Activated effector memory CD4-positive, alpha-beta T cell treated with Interleukin-2 at 50 U/mL for 16 hours (primary cell): ENCODE results near the gene GRIP1.
"Not testable (repeated sequence)": the region's sequence is repeated elsewhere in the genome, so short reads cannot be mapped to it uniquely, and the experiment has no call there.

Experiments used
- DNase-seq: peaks from one replicate; pipeline ENCODE4 v3.0.0-alpha.2; 2020

GRIP1 gene

DNA sequence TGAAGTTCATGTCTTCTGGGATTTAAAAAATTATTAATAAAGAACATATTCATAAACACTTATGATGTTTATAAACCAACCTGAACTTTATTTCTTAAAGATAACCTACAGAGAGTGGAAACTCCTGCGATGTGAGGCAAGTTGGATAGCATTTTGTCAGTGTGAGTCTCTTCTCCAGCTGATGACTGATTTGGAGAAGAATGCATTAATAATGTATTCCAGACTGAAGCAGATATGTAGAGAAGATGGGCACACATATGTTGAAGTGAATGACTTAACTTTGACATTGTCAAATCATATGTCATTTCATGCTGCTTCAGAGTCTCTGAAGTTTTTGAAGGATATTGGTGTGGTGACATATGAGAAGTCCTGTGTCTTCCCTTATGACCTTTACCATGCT, 369.3 kb downstream of the GRIP1 start:
- no peak for DNase-seq

DNA sequence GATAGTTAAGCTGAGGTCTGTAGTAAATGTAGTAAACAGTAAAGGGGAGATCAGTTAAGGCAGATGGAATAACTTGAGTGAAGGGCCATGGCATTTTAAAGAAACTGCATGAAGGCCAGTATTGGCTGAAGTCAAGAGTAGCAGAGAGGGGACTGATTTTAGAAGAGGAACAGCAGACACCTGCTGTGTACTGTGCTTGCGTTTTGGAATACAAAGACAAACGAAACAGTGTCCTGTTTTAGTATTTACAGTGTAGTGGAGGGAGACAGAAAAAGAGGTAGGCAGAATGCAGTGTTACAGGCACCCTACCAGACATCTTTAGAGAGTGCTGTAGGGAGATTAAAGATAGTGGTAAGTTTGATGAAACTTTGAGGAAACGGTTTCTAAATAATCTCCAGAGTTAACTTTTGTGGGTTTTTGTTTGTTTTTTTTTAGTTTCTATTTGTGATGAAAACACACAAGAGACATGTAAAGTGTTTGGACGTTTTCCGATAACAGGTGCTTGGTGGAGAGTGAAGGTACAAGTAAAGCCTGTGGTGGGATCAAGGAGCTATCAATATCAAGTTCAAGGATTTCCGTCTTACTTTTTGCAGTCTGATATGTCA, 374.5 kb downstream of the GRIP1 start:
- no peak for DNase-seq

DNA sequence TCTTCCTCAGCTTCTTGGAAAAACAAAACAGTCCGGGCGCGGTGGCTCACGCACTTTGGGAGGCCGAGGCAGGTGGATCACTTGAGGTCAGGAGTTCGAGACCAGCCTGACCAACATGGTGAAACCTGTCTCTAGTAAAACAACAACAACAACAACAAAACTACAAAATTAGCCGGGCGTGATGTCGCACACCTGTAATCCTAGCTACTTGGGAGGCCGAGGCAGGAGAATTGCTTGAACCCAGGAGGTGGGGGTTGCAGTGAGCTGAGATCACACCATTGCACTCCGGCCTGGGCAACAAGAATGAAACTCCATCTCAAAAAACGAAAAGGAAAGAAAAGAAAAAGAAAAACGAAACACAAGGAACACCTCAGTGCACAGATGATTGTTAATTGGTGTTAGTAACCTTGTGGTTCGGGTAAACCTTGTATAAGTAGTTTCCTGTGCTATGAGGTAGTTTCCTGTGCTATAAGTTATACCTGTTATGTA, 375.5 kb downstream of the GRIP1 start:
- not testable (repeated sequence) for DNase-seq

DNA sequence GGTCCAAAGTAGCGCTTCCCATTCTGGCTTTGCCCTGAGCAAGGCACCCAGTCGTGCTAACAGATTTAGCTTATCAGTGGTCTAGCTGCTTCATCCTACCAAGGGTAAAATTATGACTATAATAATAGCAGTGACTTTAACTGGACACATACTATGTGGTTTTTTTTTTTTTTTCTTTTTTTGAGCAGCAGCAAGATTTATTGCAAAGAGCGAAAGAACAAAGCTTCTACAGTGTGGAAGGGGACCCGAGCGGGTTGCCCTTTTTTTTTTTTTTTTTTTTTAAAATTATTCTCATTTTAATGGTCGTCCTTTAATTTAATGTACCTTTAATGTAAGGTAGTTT, 376.1 kb downstream of the GRIP1 start:
- DNase-seq = no peak

DNA sequence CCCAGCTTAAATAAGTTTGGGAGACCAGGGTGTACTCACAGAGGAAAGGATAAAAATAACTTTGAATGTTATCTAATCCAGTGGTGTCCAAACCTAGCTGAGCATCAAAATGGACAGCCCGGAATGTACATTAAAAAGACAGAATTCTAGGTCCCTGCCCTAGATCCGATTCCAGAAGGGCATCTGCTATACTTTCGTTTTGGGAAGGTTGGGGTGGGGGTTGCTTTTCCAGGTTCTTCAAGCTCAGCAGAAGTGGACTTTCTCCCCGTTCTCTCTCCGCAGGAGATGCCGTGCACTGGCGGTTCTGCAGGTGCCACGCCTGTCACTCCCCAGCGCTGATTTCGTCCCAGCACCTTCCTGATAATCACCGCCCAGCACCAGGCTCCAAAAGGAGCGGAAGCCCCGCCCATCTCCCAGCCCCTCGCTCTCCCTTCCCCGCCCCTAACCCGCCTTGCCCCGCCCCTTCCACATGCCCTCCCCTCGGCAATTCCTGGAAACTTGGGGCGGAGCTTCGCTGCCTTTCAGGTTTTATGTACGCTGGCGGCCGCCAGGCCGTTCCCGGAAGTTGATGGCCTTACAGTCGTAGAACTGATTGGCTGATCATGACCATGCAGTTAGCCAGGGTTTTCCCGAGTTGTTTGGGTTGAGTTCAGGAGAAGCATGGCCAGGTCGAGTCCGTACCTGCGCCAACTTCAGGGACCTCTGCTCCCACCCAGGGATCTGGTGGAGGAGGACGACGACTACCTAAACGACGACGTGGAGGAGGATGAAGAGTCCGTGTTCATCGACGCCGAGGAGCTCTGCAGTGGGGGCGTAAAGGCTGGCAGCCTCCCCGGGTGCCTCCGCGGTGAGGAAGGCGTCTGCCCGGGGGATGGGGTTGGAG, 376.7 kb downstream of the GRIP1 start, which contains the start of gene HELB:
Gene HELB (plus strand): TSS at position 550 of the 883 bp plus-strand sequence. CDS start 111 bp downstream, at position 661.
- DNase-seq = peak; percentile 95

DNA sequence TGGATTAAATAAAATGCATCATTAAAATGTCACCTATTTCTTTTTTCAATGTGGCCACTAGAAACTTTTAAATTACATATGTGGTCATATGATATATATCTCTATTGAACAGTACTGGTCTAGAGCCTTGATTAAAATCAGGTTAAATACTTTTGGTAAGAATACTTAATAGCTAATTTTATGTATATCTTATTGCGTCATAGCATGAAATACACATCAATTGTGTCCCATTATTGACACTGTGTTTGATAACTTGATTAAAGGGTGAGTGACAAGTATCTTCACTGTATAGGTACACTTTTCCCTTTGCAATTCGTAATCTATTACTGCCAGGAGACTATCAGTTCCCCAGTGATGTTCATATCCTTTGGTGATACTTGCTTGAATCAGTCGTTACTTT, 381.0 kb downstream of the GRIP1 start:
- no peak for DNase-seq
